MM.1S (cell line): ENCODE data around the gene RNF113B.

Experiments used
- DNase-seq: peaks from one replicate; pipeline ENCODE4 v3.0.0-alpha.2; 2015
- H2AFZ ChIP-seq: fragments of 300-600 bp; sonication (generic); 2 replicates; pipeline ENCODE4 v1.6.0; 2016; ENCODE audit warnings: antibody characterized with exemption, low read length
- H3F3A ChIP-seq: fragments of 300-600 bp; sonication (generic); 2 replicates; pipeline ENCODE4 v1.6.1; 2016; ENCODE audit warnings: mild to moderate bottlenecking, antibody characterized with exemption, low read length, moderate library complexity, mixed read lengths; ENCODE audit not compliant: insufficient read depth
- H3K27ac ChIP-seq: fragments of 300-600 bp; sonication (generic); 2 replicates; pipeline ENCODE4 v1.5.1; 2016; ENCODE audit warnings: mild to moderate bottlenecking, low read length
- H3K27me3 ChIP-seq: fragments of 300-600 bp; sonication (generic); replicated peaks from 2 replicates; pipeline ENCODE4 v1.6.0; 2016; ENCODE audit warnings: low read length; ENCODE audit not compliant: insufficient read depth
- H3K36me3 ChIP-seq: fragments of 300-600 bp; sonication (generic); replicated peaks from 2 replicates; pipeline ENCODE4 v1.6.1; 2016; ENCODE audit warnings: mild to moderate bottlenecking, low read length, mixed read lengths; ENCODE audit not compliant: insufficient read depth
- H3K4me1 ChIP-seq: fragments of 300-600 bp; sonication (generic); 2 replicates; pipeline ENCODE4 v1.6.1; 2016; ENCODE audit warnings: low read length, mixed read lengths
- H3K4me2 ChIP-seq: fragments of 300-600 bp; sonication (generic); 2 replicates; pipeline ENCODE4 v1.6.0; 2016; ENCODE audit warnings: low read depth, low read length
- H3K4me3 ChIP-seq: fragments of 300-600 bp; sonication (generic); 2 replicates; pipeline ENCODE4 v1.5.1; 2016; ENCODE audit warnings: low read length, mixed read lengths
- H3K79me2 ChIP-seq: fragments of 300-600 bp; sonication (generic); 2 replicates; pipeline ENCODE4 v1.6.1; 2016; ENCODE audit warnings: mixed run types, low read length, mixed read lengths
- H3K9ac ChIP-seq: fragments of 300-600 bp; sonication (generic); 2 replicates; pipeline ENCODE4 v1.6.1; 2016; ENCODE audit warnings: low read length, mixed read lengths
- H3K9me2 ChIP-seq: fragments of 300-600 bp; sonication (generic); replicated peaks from 2 replicates; pipeline ENCODE4 v1.6.1; 2016; ENCODE audit warnings: mild to moderate bottlenecking, low read length, mixed read lengths; ENCODE audit not compliant: insufficient read depth
- H3K9me3 ChIP-seq: fragments of 300-600 bp; sonication (generic); replicated peaks from 2 replicates; pipeline ENCODE4 v1.6.1; 2016; ENCODE audit warnings: mild to moderate bottlenecking, low read length, mixed read lengths; ENCODE audit not compliant: insufficient read depth
- H4K20me1 ChIP-seq: fragments of 300-600 bp; sonication (generic); 2 replicates; pipeline ENCODE4 v1.6.1; 2016; ENCODE audit warnings: mild to moderate bottlenecking, low read length, moderate library complexity, mixed read lengths; ENCODE audit not compliant: insufficient read depth
- EZH2 ChIP-seq: fragments of 300-600 bp; sonication (generic); optimal IDR thresholded peaks from 2 replicates; pipeline ENCODE3; 2017; ENCODE audit warnings: low read depth, mild to moderate bottlenecking, antibody characterized with exemption, low read length, mixed read lengths
- EZH2phosphoT487 ChIP-seq: fragments of 300-600 bp; sonication (generic); IDR thresholded peaks from 2 replicates; pipeline ENCODE4 v1.6.1; 2018; ENCODE audit warnings: antibody characterized with exemption, low read length
- TF ChIP-seq, protein P1 (sequence below): fragments of 300-600 bp; sonication (generic); IDR thresholded peaks from 2 replicates; pipeline ENCODE4 v1.5.1; 2016; ENCODE audit warnings: antibody characterized with exemption, low read length, mixed read lengths

RNF113B gene

DNA sequence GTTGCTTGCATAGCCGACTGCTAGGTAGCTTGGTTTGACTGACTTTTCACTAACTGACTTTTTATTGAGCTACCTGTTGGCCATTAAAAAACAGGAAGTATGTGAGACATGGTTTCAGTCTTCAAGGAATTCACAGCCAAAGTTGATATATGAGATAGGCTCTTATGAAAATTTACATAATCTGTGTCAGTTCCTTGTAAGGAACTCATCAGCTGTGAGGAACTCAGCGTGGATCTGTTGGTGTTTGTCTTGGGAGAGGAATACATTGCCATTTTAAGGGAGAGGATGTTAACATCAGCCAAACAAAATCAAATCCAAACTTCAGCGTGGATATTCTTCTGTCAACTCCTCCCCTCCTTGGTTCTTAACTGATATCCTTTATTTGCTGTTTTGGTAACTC, 2.0 kb downstream of the RNF113B start:
- no peaks in the 10 kb centered on the region for H3K36me3 ChIP-seq
- H4K20me1 ChIP-seq: no peaks in the 10 kb centered on the region
- H2AFZ ChIP-seq: no peak overlapping the region
- H3F3A ChIP-seq: no peaks in the 10 kb centered on the region
- no peak for DNase-seq
- no peaks in the 10 kb centered on the region for H3K4me1 ChIP-seq
- no peaks in the 10 kb centered on the region for H3K79me2 ChIP-seq
- H3K9me3 ChIP-seq: no peaks in the 10 kb centered on the region
- H3K27ac ChIP-seq: no peak overlapping the region
- H3K4me2 ChIP-seq: no peak overlapping the region
- TF ChIP-seq, protein P1, sequence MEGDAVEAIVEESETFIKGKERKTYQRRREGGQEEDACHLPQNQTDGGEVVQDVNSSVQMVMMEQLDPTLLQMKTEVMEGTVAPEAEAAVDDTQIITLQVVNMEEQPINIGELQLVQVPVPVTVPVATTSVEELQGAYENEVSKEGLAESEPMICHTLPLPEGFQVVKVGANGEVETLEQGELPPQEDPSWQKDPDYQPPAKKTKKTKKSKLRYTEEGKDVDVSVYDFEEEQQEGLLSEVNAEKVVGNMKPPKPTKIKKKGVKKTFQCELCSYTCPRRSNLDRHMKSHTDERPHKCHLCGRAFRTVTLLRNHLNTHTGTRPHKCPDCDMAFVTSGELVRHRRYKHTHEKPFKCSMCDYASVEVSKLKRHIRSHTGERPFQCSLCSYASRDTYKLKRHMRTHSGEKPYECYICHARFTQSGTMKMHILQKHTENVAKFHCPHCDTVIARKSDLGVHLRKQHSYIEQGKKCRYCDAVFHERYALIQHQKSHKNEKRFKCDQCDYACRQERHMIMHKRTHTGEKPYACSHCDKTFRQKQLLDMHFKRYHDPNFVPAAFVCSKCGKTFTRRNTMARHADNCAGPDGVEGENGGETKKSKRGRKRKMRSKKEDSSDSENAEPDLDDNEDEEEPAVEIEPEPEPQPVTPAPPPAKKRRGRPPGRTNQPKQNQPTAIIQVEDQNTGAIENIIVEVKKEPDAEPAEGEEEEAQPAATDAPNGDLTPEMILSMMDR: no peak
- TF ChIP-seq EZH2 (no peak), EZH2phosphoT487 (no peak)
- no peak overlapping the region for H3K9ac ChIP-seq
- no peaks in the 10 kb centered on the region for H3K9me2 ChIP-seq
- no peaks in the 10 kb centered on the region for H3K27me3 ChIP-seq
- no peak overlapping the region for H3K4me3 ChIP-seq

DNA sequence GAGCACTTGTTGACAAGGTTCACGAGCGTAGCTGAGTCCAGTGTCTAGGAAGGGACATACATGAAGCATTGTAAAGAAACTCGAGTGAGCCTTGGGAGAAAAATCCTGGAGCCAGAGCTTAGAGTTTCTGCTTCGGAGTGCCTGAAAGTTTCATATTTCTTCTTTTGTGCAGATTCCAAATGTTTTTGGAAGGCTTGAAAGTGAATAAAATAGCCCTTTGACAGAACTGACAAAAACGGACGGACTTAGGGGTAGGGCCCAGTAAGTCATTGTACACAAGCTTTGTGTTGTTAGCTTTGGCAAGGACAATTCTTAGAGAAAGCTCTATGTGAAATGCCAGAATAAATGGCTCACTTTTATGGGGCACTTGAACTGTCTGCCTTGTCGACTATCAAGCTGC, 2.8 kb downstream of the RNF113B start:
- no peak for TF ChIP-seq EZH2
- TF ChIP-seq, protein P1: no peak
- TF ChIP-seq EZH2phosphoT487: no peak
- Histone ChIP-seq H3K4me1 (no peaks in the 10 kb centered on the region), H3K9me2 (no peaks in the 10 kb centered on the region), H3K27me3 (no peaks in the 10 kb centered on the region), H3K36me3 (no peaks in the 10 kb centered on the region), H3K27ac (no peak overlapping the region), H3K4me3 (no peak overlapping the region), H2AFZ (no peak overlapping the region), H3K9me3 (no peaks in the 10 kb centered on the region), H4K20me1 (no peaks in the 10 kb centered on the region), H3K79me2 (no peaks in the 10 kb centered on the region), H3K4me2 (no peak overlapping the region), H3F3A (no peaks in the 10 kb centered on the region), H3K9ac (no peak overlapping the region)
- DNase-seq: no peak

DNA sequence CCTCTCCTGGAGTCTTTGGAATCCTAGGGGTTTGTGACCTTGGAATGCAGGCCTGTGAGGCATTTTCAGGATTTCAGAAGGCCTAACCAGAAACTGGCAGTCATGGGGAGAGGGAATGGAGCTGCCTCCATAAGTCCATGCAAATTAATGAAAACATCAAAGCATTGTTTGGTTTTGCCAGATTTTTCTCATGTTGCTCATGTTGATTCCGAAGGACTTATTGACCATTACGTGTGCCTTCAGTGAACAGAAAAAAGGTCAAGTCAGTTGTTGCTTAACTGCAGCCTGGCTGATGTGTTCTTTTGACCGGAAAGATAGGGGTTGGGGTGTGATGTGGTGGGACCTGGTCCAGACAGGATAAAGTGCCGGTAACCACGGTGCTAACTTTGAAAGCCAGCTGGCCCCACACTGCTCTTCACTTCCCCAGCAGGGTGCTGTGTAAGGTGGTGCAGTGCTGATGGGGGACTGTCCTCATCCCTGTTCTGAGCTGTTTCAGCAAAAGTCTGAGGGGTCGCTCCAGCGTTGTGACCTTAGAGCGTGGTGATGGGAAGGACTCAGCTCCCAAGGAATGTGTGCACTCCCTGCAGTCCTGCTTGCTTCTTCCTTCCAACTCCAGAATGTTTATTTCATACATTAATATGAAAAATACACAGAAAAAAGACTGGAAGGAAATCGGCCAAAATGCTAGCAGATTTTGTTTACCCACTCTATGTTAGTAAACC, 3.5 kb downstream of the RNF113B start:
- Histone ChIP-seq H3K27ac (no peak overlapping the region), H2AFZ (no peak overlapping the region)
- no peak for DNase-seq

More for the DNA sequence above, 3.5 kb downstream of the RNF113B start:
- Histone ChIP-seq H3F3A (no peaks in the 10 kb centered on the region), H3K9ac (no peak overlapping the region), H3K79me2 (no peaks in the 10 kb centered on the region), H3K27me3 (no peaks in the 10 kb centered on the region), H3K9me3 (no peaks in the 10 kb centered on the region), H3K9me2 (no peaks in the 10 kb centered on the region), H4K20me1 (no peaks in the 10 kb centered on the region), H3K4me3 (no peak overlapping the region), H3K4me2 (no peak overlapping the region), H3K36me3 (no peaks in the 10 kb centered on the region), H3K4me1 (no peaks in the 10 kb centered on the region)
- TF ChIP-seq EZH2phosphoT487 (no peak), EZH2 (no peak)
- TF ChIP-seq, protein P1: no peak
